GM23338 (cell line): ENCODE results near the gene SERP2.

ENCODE experiments used
- CREB1 ChIP-seq: fragments of 250-450 bp; sonication (Bioruptor Pico); IDR thresholded peaks from 2 replicates; pipeline ENCODE4 v1.5.0; 2020; ENCODE audit warnings: low read depth, mild to moderate bottlenecking, moderate library complexity
- CTCF ChIP-seq, 2 experiments: fragments of 200-600 bp in 1 of 2; sonication (generic) in 1 of 2; conservative IDR thresholded peaks; 2 replicates each; pipeline versions ENCODE4 v1.5.1 to v1.6.1; 2016 to 2017; ENCODE audit warnings: antibody characterized with exemption in 2 of 2, low read depth in 2 of 2, mild to moderate bottlenecking in 2 of 2, moderate library complexity in 1 of 2
- EZH2 ChIP-seq: fragments of 200-600 bp; sonication (generic); IDR thresholded peaks from one replicate; pipeline ENCODE4 v1.8.0; 2017; ENCODE audit warnings: antibody characterized with exemption, mild to moderate bottlenecking, low read depth; ENCODE audit not compliant: unreplicated experiment
- EZH2phosphoT487 ChIP-seq: fragments of 200-600 bp; sonication (generic); IDR thresholded peaks from one replicate; pipeline ENCODE4 v1.8.1; 2018; ENCODE audit warnings: antibody characterized with exemption; ENCODE audit not compliant: unreplicated experiment
- POLR2AphosphoS5 ChIP-seq: IDR thresholded peaks from 2 replicates; pipeline ENCODE4 v1.6.1; 2016; ENCODE audit warnings: antibody characterized with exemption, low read depth
- REST ChIP-seq: IDR thresholded peaks from one replicate; pipeline ENCODE4 v1.6.1; 2018; ENCODE audit warnings: antibody characterized with exemption; ENCODE audit not compliant: unreplicated experiment

- TF ChIP-seq EZH2 (no peak), CTCF (conservative IDR thresholded peaks at IDR 0.05; ENCODE audit: low read depth in 2 of 2) (no peak), CREB1 (CRISPR knock-in tag) (no peak), POLR2AphosphoS5 (no peak), EZH2phosphoT487 (no peak), REST (no peak)
These were observed 59.0 kb downstream of the SERP2 start for GRCh38 chr13:44432650-44433049.
